Measurements from ENCODE around the gene CETP.

Gene CETP

DNA sequence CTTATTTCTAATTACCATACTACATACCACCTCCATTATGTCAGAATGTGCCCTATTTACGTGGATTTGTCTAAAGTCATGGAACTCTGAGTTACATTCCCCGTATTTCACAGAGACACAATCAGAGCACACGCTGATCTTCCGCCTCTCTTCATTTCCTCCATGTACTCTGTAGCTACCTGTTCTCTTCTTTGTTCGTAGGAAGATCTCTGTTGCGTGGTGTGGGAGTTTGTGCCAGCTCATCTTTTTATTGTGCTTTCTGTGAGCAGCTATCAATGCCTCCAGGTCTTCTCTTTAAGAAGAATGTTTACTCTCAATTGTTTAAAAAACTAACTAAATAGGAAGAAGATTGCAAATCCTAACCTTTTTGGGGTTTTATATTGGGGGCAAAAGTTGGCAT is 54.6 kb downstream of the CETP start:
- TF ChIP-seq, protein P1, sequence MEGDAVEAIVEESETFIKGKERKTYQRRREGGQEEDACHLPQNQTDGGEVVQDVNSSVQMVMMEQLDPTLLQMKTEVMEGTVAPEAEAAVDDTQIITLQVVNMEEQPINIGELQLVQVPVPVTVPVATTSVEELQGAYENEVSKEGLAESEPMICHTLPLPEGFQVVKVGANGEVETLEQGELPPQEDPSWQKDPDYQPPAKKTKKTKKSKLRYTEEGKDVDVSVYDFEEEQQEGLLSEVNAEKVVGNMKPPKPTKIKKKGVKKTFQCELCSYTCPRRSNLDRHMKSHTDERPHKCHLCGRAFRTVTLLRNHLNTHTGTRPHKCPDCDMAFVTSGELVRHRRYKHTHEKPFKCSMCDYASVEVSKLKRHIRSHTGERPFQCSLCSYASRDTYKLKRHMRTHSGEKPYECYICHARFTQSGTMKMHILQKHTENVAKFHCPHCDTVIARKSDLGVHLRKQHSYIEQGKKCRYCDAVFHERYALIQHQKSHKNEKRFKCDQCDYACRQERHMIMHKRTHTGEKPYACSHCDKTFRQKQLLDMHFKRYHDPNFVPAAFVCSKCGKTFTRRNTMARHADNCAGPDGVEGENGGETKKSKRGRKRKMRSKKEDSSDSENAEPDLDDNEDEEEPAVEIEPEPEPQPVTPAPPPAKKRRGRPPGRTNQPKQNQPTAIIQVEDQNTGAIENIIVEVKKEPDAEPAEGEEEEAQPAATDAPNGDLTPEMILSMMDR (conservative IDR thresholded peaks at IDR 0.05; ENCODE audit: low read depth, low read length) = no peak
- DNase-seq (ENCODE audit: low read depth) = no peak
- no peak overlapping the region for H3K4me3 ChIP-seq (ENCODE audit: low read depth, low read length)

DNA sequence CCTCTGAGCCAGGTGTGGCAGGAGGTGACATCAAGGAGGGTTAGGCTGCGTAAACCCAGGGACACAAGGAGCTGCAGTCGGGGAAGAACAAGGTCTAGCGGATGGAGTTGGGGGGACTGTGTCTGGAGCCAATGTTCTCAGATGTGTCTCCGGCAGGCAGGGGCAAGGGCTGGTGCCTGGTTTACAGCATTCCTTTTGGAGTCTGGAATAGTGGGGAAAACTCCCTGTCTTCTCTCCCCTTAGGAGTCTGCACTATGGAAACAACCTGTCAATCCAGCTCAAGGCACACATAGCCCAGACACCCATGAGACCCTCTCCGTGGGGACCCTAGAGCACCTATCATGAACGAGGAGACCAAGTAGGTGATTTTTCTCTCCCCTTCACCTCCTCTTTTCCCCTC is 55.1 kb downstream of the CETP start:
- no peak for DNase-seq (ENCODE audit: low read depth)
- no peak overlapping the region for H3K4me3 ChIP-seq (ENCODE audit: low read depth, low read length)
- TF ChIP-seq, protein P1 (conservative IDR thresholded peaks at IDR 0.05; ENCODE audit: low read depth, low read length) = no peak

DNA sequence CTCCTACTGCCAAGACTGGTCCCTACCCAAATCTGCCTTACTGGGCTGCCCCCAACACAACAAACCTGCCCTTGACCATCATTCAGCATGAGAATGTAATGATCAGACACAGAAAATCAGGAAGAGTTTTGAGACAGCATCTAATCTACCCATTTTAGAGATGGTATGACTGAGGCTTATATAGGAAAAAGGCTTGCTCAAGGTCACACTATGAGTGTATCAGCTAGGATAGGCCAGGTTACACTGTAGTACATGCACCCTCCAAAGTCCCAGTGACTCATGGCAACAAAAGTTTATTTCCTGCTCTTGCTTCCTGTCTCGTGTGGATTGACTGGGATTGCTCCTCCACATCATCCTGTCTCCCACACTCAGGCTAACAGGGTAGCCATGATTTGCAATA is 55.5 kb downstream of the CETP start:
- DNase-seq (ENCODE audit: low read depth) = no peak
- no peak overlapping the region for H3K4me3 ChIP-seq (ENCODE audit: low read depth, low read length)
- TF ChIP-seq, protein P1 (conservative IDR thresholded peaks at IDR 0.05; ENCODE audit: low read depth, low read length) = no peak

DNA sequence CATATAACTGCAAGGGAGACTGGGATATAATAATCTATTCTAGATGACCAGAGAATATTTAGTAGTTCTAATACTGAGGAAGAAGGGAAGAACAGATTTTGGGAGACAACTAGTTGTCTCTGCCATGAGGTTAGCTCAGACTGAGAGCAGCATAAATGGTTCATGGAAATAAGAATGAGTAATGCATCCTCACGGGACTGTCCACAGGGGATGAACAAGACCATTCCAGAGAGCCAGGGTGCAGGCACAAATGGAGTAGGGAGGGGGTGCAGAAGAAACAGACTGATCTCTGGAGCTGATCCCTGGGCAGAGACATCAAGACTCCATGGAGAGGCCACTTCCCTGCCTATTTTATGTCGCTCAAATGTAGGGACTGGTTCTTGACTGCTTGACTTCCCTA is 58.0 kb downstream of the CETP start:
- H3K4me3 ChIP-seq (ENCODE audit: low read depth, low read length) = no peak overlapping the region
- DNase-seq (ENCODE audit: low read depth) = no peak
- TF ChIP-seq, protein P1 (conservative IDR thresholded peaks at IDR 0.05; ENCODE audit: low read depth, low read length) = no peak

DNA sequence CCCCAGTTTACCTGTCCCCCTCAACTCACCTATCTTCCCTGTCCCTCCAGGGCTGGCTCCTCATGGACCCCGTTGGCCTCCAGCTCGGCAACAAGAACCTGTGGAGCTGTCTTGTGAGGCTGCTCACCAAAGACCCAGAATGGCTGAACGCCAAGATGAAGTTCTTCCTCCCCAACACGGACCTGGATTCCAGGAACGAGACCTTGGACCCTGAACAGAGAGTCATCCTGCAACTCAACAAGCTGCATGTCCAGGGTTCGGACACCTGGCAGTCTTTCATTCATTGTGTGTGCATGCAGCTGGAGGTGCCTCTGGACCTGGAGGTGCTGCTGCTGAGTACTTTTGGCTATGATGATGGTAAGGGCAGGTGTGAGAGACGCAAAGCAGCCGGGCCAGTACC is 58.9 kb downstream of the CETP start:
- no peak for DNase-seq (ENCODE audit: low read depth)
- TF ChIP-seq, protein P1 (conservative IDR thresholded peaks at IDR 0.05; ENCODE audit: low read depth, low read length) = no peak
- H3K4me3 ChIP-seq (ENCODE audit: low read depth, low read length) = no peak overlapping the region

DNA sequence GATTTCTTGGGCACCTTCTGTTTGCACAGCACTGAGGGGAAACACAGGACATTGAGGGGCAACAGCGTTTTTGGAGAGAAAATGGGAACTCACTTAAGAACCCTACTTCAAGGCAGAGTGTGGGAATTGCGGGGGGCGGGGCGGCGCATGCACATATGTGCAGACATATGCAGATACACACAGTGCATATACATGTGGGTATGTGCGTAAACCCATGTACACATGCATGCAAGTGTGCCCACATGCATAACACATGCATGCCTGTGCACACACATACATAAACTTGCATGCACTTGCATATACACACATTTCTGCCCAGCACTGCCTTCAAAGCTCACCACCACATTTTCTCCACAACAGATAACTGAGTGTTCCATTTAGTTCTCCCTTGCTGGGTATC is 60.0 kb downstream of the CETP start:
- DNase-seq (ENCODE audit: low read depth) = no peak
- no peak overlapping the region for H3K4me3 ChIP-seq (ENCODE audit: low read depth, low read length)
- TF ChIP-seq, protein P1 (conservative IDR thresholded peaks at IDR 0.05; ENCODE audit: low read depth, low read length) = no peak

DNA sequence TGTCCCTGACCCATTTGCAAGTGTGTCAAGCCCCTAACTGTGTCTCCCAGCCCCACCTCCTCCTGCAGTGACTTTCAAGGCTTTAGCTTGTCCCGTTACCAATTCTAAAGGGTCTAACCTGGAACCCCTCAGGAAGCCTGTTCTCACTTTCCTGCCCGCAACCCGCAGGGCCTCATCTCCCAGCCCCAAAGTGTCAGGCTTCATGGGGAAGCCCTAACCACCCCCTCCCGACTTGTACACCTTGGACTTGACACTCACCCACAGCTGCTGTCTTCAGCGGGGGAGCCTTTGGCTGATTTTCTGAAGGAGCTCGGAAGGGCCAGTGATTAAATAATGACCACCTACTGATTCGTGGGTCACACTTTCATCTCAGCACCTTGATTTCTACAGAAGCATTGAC is 60.7 kb downstream of the CETP start:
- TF ChIP-seq, protein P1 (conservative IDR thresholded peaks at IDR 0.05; ENCODE audit: low read depth, low read length) = no peak
- DNase-seq (ENCODE audit: low read depth) = no peak
- H3K4me3 ChIP-seq (ENCODE audit: low read depth, low read length) = no peak overlapping the region
